NB4 (cell line): ENCODE measurements around the gene CLDN22.

Source experiments
- CTCF ChIP-seq: IDR thresholded peaks from one replicate; pipeline ENCODE4 v1.5.1; 2012; ENCODE audit warnings: low read depth, low read length
- MAX ChIP-seq: IDR thresholded peaks from 2 replicates; pipeline ENCODE4 v1.6.1; 2011; ENCODE audit warnings: low read depth, low read length
- POLR2A ChIP-seq: IDR thresholded peaks from 2 replicates; pipeline ENCODE4 v1.6.1; 2011; ENCODE audit warnings: mild to moderate bottlenecking; ENCODE audit not compliant: insufficient read length; ENCODE audit errors: extremely low read depth

DNA sequence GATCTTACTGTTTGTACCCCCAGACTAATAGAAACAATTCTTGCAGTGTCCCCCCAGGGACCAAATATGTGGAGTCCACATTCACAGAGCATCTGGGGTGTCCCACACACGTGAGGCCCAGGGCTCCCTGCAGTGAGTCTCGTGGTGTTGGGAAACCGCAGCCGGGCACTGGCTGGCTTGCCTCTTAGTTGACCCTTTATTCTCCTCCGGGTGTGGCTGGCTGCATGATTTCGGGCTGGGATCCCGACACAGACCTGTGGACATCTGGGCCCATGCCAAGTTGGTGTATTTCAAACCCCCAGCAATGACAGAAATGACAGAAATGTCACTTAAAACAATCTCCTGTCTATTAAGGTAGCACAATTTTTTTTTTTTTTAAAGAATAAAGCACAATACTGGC is 17.8 kb upstream of the CLDN22 start:
- TF ChIP-seq CTCF (no peak), POLR2A (no peak), MAX (peak; percentile 75)
